Right lobe of liver (tissue), 6 donors: ENCODE results near the gene TRIM66. TPM values are rescaled to one million over a fixed set of nuclear protein-coding genes. Genes with fewer than 3 reads are reported as not detected.
A peak's percentile ranks its signal among the peaks of the same experiment; 100 is the strongest.
"Not testable (repeated sequence)": the region's sequence is repeated elsewhere in the genome, so short reads cannot be mapped to it uniquely, and the experiment has no call there.

Source experiments
- ATAC-seq, 4 donors: fragments of 200-7000 bp; cut with Tn5 transposase; one replicate each; pipeline ENCODE4 v1.9.1; 2020; ENCODE audit warnings: mild to moderate bottlenecking in 4 of 4, moderate library complexity in 4 of 4
- DNase-seq, 3 donors: peaks; one replicate each; pipeline ENCODE4 v3.0.0-alpha.2; 2020
- H3K27ac ChIP-seq, 3 donors: fragments of 200-600 bp; one replicate each; pipeline ENCODE4 v1.8.0; 2022
- H3K27me3 ChIP-seq, 2 donors: fragments of 200-600 bp; one replicate each; pipeline ENCODE4 v1.8.0; 2022
- H3K36me3 ChIP-seq, 4 donors: fragments of 200-600 bp; sonication (generic) in 1 of 4; one replicate each; pipeline versions ENCODE4 v1.5.1 to v1.8.0; 2017 to 2022; ENCODE audit warnings: control low read depth in 1 of 4
- H3K4me1 ChIP-seq, 4 donors: fragments of 200-600 bp; sonication (generic) in 1 of 4; one replicate each; pipeline versions ENCODE4 v1.5.1 to v1.8.0; 2017 to 2022; ENCODE audit warnings: control low read depth in 1 of 4
- H3K4me3 ChIP-seq, 3 donors: fragments of 200-600 bp; one replicate each; pipeline ENCODE4 v1.8.0; 2022
- H3K9me3 ChIP-seq, 4 donors: fragments of 200-600 bp; sonication (generic) in 1 of 4; one replicate each; pipeline versions ENCODE4 v1.5.1 to v1.8.0; 2017 to 2022; ENCODE audit warnings: control low read depth in 1 of 4
- CTCF ChIP-seq, 4 donors: fragments of 200-600 bp in 3 of 4; fragments of 450-650 bp in 1 of 4; IDR thresholded peaks; one replicate each; pipeline versions ENCODE4 v1.5.1 to v1.8.0; 2016 to 2022; ENCODE audit warnings: antibody characterized with exemption in 4 of 4, mild to moderate bottlenecking in 2 of 4
- POLR2A ChIP-seq: fragments of 450-650 bp; IDR thresholded peaks from one replicate; pipeline ENCODE4 v1.6.1; 2017; ENCODE audit warnings: antibody characterized with exemption, mild to moderate bottlenecking
- WGBS: methylation state at CpG from one replicate; pipeline ENCODE4 v1.1.6; 2018; ENCODE audit warnings: low coverage, low lambda C conversion rate; ENCODE audit not compliant: insufficient coverage; ENCODE audit errors: missing lambda C conversion rate; 5-methylcytosine and 5-hydroxymethylcytosine counted together
- intact Hi-C, 2 donors: fragments of 100-400 bp; cut with DNase I; formaldehyde crosslinking; loops; one replicate each; pipeline versions ENCODE4 v1.11.2 to v1.14.1; 2022
- total RNA-seq, 6 experiments: library from RNA; depleted of rRNA in 2 of 6; stranded (reverse); fragments of >200 nt in 2 of 6; fragmentation: NEBNext Ultra II Directional in 3 of 6; extraction: Animal tissue kit (Norgen Biotek cat#: 25700) in 3 of 6; gene quantifications; one replicate each; pipeline versions ENCODE4 v1.1.0 to v1.2.4, GENCODE V29; 2016 to 2023
- donor health status: DM: no; HTN: yes; CAD: no.
- donor health status: DM: no; HTN: no; CAD: no.
- donor health status: DM: no; HTN: no; CAD: no.
- donor health status: DM: no; HTN: yes; CAD: no.
- donor health status: DM: no; HTN: yes; CAD: no.

TRIM66 gene
- total RNA-seq, 6 experiments from 2014 or later, result 4.0 to 16.4 (median 6.9) TPM

DNA sequence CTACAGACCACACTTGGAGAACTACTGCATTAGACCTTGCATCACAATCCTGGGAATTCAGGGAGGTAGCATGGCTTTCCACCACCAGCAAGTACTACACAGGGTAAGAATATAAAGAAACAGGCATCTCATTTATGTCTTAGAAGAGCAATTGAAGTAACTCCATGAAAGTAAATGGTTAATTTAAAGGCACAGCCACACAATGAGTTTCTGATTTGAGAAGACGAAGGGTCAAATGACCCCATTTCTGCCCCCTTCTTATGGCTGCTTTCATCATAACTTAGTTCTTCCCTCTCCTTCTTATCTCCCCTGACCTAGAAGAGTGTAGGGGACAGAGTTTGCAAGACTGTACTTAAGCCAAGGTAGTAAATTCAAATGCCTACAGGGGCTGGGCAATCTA, 6.0 kb downstream of the TRIM66 start:
- Histone ChIP-seq H3K4me1 (peaks cover 0 to 1% (median 0%) of the 10 kb centered on the region in 4 donors), H3K9me3 (no peaks in the 10 kb centered on the region), H3K27ac (no peak overlapping the region), H3K36me3 (peaks cover 0 to 13% (median 1%) of the 10 kb centered on the region in 4 donors), H3K27me3 (no peaks in the 10 kb centered on the region), H3K4me3 (no peak overlapping the region)
- intact Hi-C loops, result no loop called here
- DNase-seq, result no peak
- no peak for TF ChIP-seq POLR2A
- TF ChIP-seq CTCF (IDR thresholded peaks at IDR 0.05), result no peak
- WGBS, result 100% methylated on average over 1 of the region's 1 CpG
- ATAC-seq, result no peak

DNA sequence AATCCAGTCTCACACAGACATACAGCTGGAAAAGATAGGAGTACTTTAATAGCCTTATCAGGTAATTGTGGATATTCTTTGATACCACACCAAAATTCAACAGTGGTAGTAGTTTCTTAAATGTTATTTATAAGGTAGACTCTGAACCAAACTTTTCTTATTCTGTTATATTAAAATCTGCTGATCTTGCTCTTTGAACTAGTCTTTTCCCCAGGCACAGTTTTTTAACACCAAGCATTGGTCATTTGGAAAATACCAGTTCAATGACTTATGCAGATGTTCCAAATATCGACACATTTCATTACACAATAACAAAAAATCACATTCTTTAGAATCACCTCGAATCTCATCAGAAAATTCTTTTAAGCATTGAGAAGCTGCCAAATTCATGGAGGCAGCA, 7.6 kb downstream of the TRIM66 start:
- no peak overlapping the region for H3K4me3 ChIP-seq
- TF ChIP-seq POLR2A (no peak), CTCF (IDR thresholded peaks at IDR 0.05) (no peak)
- intact Hi-C loops, result no loop called here
- H3K27me3 ChIP-seq, result no peaks in the 10 kb centered on the region
- no peaks in the 10 kb centered on the region for H3K4me1 ChIP-seq
- no peaks in the 10 kb centered on the region for H3K9me3 ChIP-seq
- ATAC-seq, result peak in 2 of 4 donors; percentile 17 to 44
- peak overlapping the region in 1 of 3 donors; percentile 2 for H3K27ac ChIP-seq
- H3K36me3 ChIP-seq, result peaks cover 0 to 25% (median 1%) of the 10 kb centered on the region in 4 donors
- DNase-seq, result no peak
- WGBS, result 41% methylated on average over 2 of the region's 2 CpGs

GRCh38 chr11:8672346-8672745, 10.1 kb downstream of the TRIM66 start:
- no peak for TF ChIP-seq POLR2A
- TF ChIP-seq CTCF (IDR thresholded peaks at IDR 0.05), result no peak
- ATAC-seq, result no peak
- H3K4me1 ChIP-seq, result no peaks in the 10 kb centered on the region
- no peak for DNase-seq
- intact Hi-C loops, result no loop called here
- WGBS, result 84% methylated on average over 2 of the region's 2 CpGs
- no peak overlapping the region for H3K27ac ChIP-seq
- no peaks in the 10 kb centered on the region for H3K27me3 ChIP-seq
- no peaks in the 10 kb centered on the region for H3K9me3 ChIP-seq
- H3K36me3 ChIP-seq, result peaks cover 0 to 18% (median 4%) of the 10 kb centered on the region in 4 donors
- no peak overlapping the region for H3K4me3 ChIP-seq

- no peaks in the 10 kb centered on the region for H3K9me3 ChIP-seq
- TF ChIP-seq CTCF (IDR thresholded peaks at IDR 0.05), result no peak
- TF ChIP-seq POLR2A, result no peak
- peaks cover 0 to 18% (median 4%) of the 10 kb centered on the region in 4 donors for H3K36me3 ChIP-seq
- DNase-seq, result peak in 1 of 3 donors; percentile 53
- 0% methylated on average over 1 of the region's 1 CpG for WGBS
- no peak overlapping the region for H3K4me3 ChIP-seq
- intact Hi-C loops, result no loop called here
- no peaks in the 10 kb centered on the region for H3K27me3 ChIP-seq
- no peak overlapping the region for H3K27ac ChIP-seq
- peak; percentile 26 to 50 (median 32) for ATAC-seq
- H3K4me1 ChIP-seq, result no peaks in the 10 kb centered on the region
Measured at GRCh38 chr11:8671651-8672062, 10.8 kb downstream of the TRIM66 start.

DNA sequence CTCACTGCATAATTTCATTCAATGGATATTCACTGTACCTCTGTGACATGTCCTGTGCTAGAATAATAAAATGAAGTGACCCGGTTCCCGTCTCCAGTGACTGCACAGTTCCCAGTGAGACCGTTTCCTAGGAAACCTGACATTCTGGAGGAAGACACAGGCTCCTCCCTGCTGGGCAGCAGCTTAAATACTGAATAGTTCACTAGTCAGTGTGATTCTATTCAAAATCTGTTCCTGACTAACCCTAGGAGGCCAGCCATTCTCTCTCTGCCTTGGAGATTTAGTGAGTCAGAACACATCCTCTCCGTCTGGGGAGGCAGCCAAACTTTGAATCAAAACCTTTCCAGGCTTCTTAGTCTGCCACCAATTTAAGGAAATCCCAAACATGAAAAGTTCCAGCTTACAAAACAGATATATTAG, 11.3 kb downstream of the TRIM66 start:
- Histone ChIP-seq H3K4me1 (no peaks in the 10 kb centered on the region), H3K27ac (no peak overlapping the region), H3K9me3 (no peaks in the 10 kb centered on the region), H3K27me3 (no peaks in the 10 kb centered on the region), H3K4me3 (no peak overlapping the region), H3K36me3 (peaks cover 0 to 18% (median 4%) of the 10 kb centered on the region in 4 donors)
- DNase-seq, result no peak
- intact Hi-C loops, result no loop called here
- WGBS, result 51% methylated on average over 4 of the region's 4 CpGs
- TF ChIP-seq CTCF (IDR thresholded peaks at IDR 0.05), result no peak
- no peak for TF ChIP-seq POLR2A
- ATAC-seq, result peak; percentile 46 to 88 (median 52)

DNA sequence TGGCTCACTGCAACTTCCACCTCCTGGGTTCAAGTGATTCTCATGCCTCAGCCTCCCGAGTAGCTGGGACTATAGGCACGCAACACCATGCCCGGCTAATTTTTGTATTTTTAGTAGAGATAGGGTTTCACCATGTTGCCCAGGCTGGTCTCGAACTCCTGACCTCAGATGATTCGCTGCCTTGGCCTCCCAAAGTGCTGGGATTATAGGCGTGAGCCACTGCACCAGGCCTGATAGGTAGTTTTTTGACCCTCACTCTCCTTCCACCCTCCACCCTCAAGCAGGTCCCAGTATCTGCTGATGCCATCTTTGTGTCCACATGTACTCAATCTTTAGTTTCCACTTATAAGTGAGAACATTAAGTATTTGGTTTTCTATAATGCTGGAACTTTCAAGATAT, 12.4 kb downstream of the TRIM66 start:
- H3K27me3 ChIP-seq, DNase-seq, H3K4me1 ChIP-seq, H3K9me3 ChIP-seq, H3K27ac ChIP-seq, H3K4me3 ChIP-seq, ATAC-seq, intact Hi-C loops: not testable (repeated sequence)
- peaks cover 0 to 18% (median 4%) of the 10 kb centered on the region in 4 donors for H3K36me3 ChIP-seq
- 93% methylated on average over 5 of the region's 6 CpGs for WGBS
